ENCODE results near the gene TF. TPM values are rescaled to one million over a fixed set of nuclear protein-coding genes. Genes with fewer than 3 reads are reported as not detected.

TF gene
- total RNA-seq, 1 experiment from 2014 or later: 0.09 TPM

DNA sequence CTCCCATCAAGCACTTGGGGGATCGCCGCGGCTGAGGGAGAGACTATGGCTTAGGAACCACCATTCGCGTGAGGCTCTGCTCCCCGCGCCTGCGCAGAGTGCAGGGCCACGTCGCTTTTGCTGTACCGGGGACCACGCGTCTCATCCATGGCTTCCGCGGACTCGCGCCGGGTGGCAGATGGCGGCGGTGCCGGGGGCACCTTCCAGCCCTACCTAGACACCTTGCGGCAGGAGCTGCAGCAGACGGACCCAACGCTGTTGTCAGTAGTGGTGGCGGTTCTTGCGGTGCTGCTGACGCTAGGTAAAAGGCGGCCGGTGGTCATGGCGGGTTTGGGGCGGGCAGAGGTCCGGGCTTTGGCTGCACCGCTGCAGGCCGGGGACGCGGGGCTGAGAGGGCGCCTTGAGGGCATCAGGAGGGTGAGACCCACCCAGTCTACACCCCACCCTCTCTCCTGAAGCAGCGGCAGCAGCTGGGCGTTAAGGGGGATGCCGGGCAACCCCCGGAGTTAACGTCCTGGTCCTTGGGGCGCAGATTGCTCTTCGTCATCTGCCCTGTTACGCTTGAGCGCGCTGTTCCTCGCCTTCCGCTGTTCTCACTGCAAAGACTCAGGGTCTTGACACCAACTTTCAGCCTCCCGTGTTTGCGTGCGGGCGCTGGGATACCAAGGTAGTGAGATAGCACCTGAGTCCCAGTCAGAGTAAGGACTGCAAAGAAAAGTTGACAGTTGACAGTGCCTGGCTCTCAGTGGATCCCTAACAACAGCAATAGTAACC is 59.7 kb downstream of the TF start, which contains the start of gene SRPRB:
Gene SRPRB (plus strand): TSS at position 114 of the 774 bp plus-strand sequence. CDS start 34 bp downstream, at position 148.
- H3K18ac ChIP-seq (ENCODE audit: insufficient read length, low read depth, low read length): peak within 1 kb of the TSS; percentile 77
- Mint-ChIP-seq H3K36me3 (ENCODE audit: insufficient read depth in 1 of 3, low read depth in 3 of 3) (peaks cover 11 to 34% (median 30%) of the 10 kb centered on the region in 3 experiments; a peak in 6 of 7 replicates), H3K4me3 (peak within 1 kb of the TSS; percentile 92 to 97), H3K9me3 (no peaks in the 10 kb centered on the region), H3K27me3 (ENCODE audit: low read depth) (peaks cover 16% of the 10 kb centered on the region), H3K27ac (peak within 1 kb of the TSS; percentile 60 to 96 (median 94); a peak in 4 of 7 replicates), H3K4me1 (peaks cover 12% of the 10 kb centered on the region in 2 experiments)
- no CpG with 5 or more reads among the region's 53 CpGs for WGBS (ENCODE audit: extremely low coverage, insufficient read length, low lambda C conversion rate)
- peaks cover 5% of the 10 kb centered on the region for H3K23me2 ChIP-seq (ENCODE audit: insufficient read length, low read depth, low read length, poor library complexity, severe bottlenecking)
- H3K56ac ChIP-seq (ENCODE audit: insufficient read length, low read depth, low read length): no peak within 1 kb of the TSS
- peak; percentile 94 for DNase-seq
- H4K20me1 ChIP-seq (ENCODE audit: control insufficient read depth, insufficient read depth, insufficient read length): no peaks in the 10 kb centered on the region
- peak within 1 kb of the TSS; percentile 66 for H3K14ac ChIP-seq (ENCODE audit: insufficient read depth, low read length)
- H3K9ac ChIP-seq (ENCODE audit: extremely low read depth, insufficient read length, low read length): peak within 1 kb of the TSS; percentile 80
- H2BK120ac ChIP-seq (ENCODE audit: low read depth, low read length, poor library complexity, severe bottlenecking): no peak within 1 kb of the TSS
- no peak within 1 kb of the TSS for H2BK15ac ChIP-seq (ENCODE audit: low read depth, low read length)
- H2BK20ac ChIP-seq (ENCODE audit: low read depth, low read length, poor library complexity, severe bottlenecking): no peak within 1 kb of the TSS
- H2BK5ac ChIP-seq (ENCODE audit: insufficient read length, low read length): no peak within 1 kb of the TSS
- no peak within 1 kb of the TSS for H3K27ac ChIP-seq (ENCODE audit: insufficient read length, low read depth, low read length)
- peak within 1 kb of the TSS; percentile 99 for H2AFZ ChIP-seq (ENCODE audit: low read length)
- H3K4me1 ChIP-seq (ENCODE audit: insufficient read depth, low read length): no peaks in the 10 kb centered on the region
- H3K23ac ChIP-seq (ENCODE audit: insufficient read length, low read depth, low read length): no peak within 1 kb of the TSS
- no peaks in the 10 kb centered on the region for H3K27me3 ChIP-seq (ENCODE audit: insufficient read depth, low read length)
- H3K9me3 ChIP-seq (ENCODE audit: control insufficient read depth, low read depth, low read length): no peaks in the 10 kb centered on the region
- no peak within 1 kb of the TSS for H4K5ac ChIP-seq (ENCODE audit: insufficient read length, low read depth, low read length)
- no peak for TF ChIP-seq CTCF (conservative IDR thresholded peaks at IDR 0.05)
- no peak within 1 kb of the TSS for H4K8ac ChIP-seq (replicated peaks; ENCODE audit: insufficient read length, low read depth, low read length)
- H3T11ph ChIP-seq (ENCODE audit: low read length): no peak within 1 kb of the TSS
- no peak within 1 kb of the TSS for H4K91ac ChIP-seq (ENCODE audit: insufficient read length, low read depth, low read length)
- no peak within 1 kb of the TSS for H3K4ac ChIP-seq (ENCODE audit: low read depth, low read length)
- H3K79me1 ChIP-seq (ENCODE audit: insufficient read depth, low read depth, low read length, poor library complexity, severe bottlenecking): no peaks in the 10 kb centered on the region
- no peak within 1 kb of the TSS for H2BK12ac ChIP-seq (ENCODE audit: insufficient read length, low read depth, low read length)
- peak within 1 kb of the TSS; percentile 69 for H3K4me2 ChIP-seq (ENCODE audit: insufficient read depth, insufficient read length, low read length)
- no peak within 1 kb of the TSS for H2AK5ac ChIP-seq (ENCODE audit: insufficient read length, low read length)
- H3K79me2 ChIP-seq (ENCODE audit: insufficient read depth, low read length): peaks cover 2% of the 10 kb centered on the region; the same call in 1 of the 2 replicates

Data from H9 (cell line).